GM19025 (cell line): ENCODE results near the gene NCKAP1.
"Not testable (repeated sequence)": the region's sequence is repeated elsewhere in the genome, so short reads cannot be mapped to it uniquely, and the experiment has no call there.

ENCODE experiments used
- ATAC-seq: cut with Tn5 transposase; IDR thresholded peaks from one replicate; pipeline ENCODE4 v1.9.1; 2021; ENCODE audit warnings: mild to moderate bottlenecking, low read depth, moderate library complexity; ENCODE audit not compliant: unreplicated experiment

NCKAP1 gene

DNA sequence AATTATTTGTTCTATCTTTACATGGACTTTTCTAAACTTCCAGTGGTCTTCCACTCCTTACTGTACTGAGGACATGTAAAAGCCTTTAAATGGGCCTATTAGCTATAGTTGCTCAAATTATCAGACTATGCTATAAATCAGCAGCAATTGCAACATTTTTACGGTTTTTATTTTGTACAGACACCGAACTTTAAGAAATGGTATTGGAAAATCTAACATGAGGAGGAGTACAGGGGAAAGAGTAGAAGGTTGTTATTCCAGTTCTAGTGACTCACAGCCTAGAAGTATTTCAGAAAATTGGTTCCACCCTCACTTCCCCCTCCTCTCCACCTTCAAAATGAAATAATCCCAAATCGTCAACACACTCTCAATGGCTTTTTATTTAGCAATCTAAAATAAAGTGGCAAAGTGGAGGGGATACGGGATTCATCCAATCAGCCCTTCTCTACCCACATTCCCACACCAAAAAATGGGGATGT lies 1.1 kb downstream of the NCKAP1 start:
- no peak for ATAC-seq

DNA sequence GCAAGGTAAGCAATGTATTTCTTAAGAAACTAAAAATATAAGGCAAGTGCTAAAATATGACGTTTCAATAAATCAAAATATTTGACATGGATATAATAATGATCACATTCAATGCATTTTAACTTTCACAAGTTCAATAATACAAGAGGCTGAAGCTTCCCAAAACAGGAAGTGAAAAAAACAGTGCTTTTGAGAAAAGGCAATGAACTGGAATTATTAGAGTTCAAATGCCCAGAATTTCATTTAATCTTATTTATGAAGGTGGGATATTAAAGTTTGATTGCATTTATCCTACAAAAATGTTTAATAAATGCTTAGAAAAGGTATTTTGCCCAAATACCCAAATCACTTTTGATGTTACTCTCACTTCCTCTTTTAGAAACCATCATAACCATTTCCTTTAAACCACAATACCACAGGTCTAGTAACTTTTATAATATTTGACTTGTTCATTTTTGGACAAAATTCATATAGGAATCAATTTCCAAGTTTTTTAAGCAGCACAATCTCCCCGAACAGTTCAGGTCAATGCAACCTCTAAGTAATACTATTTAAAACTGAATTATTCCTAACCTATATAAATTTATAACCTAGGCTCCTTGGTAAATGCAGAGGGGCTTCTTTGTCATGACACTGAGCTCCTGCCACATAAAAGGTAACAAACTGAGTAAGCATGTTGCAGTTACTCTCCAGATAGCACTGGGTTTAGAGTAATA lies 2.1 kb downstream of the NCKAP1 start:
- peak; percentile 24 for ATAC-seq

DNA sequence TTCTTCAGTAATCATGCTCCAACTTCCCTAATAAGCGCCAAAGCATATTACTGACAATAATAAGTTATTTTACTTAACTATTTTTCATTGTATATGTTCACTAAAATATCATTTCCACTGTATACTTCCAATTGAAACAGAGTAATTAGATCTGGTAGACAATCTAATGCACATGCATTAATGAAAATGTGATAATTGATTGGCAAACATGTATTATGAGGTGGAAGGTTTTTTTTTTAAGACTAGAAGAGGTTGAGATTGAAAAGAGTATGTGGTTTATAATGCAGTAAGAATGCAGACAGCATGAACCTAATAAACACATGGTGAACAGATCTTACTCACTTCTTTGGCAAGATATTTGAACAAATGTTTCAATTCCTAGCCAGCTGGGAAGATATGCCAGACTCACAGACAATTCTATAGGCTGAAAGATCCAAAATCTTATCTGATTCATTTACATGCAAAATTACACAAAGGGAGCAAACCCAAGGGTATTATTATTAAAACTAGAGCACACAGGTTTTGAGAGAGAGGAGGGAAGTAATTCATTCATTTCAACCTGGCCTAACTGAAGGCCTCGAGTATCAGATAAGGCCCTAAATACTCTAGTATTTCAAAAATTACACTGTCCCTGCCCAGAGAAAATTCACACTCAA lies 2.8 kb downstream of the NCKAP1 start:
- ATAC-seq = no peak

- no peak for ATAC-seq
These were observed 3.5 kb downstream of the NCKAP1 start for GRCh38 chr2:183034806-183035205.

DNA sequence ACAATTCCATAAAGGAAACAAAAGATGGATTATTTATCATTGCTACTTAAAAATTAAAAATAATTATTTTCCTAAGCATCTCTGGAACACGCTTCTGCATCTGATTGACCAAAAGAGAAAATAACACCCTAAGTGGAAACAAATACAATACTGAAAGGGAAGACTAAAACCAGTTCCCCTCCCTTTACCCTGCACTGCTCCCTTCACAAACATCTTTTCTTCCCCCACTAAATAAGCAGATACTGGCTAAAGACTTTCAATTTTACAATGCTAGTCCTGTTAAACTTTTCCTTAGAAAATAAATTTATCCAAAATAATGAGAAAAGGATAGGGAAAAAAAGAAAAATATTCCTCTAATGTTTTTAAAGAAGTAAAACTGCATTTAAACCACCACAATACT lies 4.3 kb downstream of the NCKAP1 start:
- no peak for ATAC-seq

- no peak for ATAC-seq
These were observed 6.1 kb downstream of the NCKAP1 start for GRCh38 chr2:183031911-183032794.

- no peak for ATAC-seq
These were observed 9.0 kb downstream of the NCKAP1 start for GRCh38 chr2:183029219-183029618.

DNA sequence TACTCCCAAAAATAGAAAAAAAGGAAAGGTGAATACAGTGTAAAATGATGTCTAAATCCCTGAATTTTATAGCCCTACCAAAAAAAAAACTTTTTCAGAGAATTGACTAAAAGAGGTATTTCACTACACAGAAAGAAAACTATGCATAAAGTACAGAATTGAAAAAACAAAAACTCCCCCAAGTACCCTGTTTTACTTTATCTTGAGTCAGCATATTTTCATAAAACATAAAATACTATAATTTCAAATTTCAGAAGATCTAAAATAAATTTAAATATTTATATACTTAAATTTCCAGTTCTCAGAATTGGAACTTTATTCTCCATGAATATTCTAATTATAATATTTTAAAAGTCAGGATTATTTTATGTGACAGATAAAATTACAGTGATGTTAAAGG lies 10.1 kb downstream of the NCKAP1 start:
- no peak for ATAC-seq

DNA sequence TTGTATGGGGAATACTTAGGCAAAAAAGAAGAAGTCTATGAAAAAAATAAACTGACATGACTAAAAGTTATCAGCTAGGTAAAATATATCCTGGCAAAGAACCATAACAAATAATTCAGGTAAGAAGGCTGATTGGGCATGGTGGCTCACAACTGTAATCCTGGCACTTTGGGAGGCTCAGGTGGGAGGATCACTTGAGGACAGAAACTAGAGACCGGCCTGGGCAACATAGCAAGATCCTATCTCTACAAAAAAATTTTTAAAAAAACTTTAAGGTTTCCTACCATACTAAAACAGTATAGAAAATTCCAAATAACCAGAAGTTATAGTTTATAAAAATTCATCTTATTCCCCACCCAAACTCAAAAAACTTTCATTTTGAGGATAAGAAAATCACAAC lies 10.8 kb downstream of the NCKAP1 start:
- ATAC-seq = no peak

GRCh38 chr2:183026424-183026823 lies 11.8 kb downstream of the NCKAP1 start:
- no peak for ATAC-seq

- ATAC-seq = no peak
These were observed 12.3 kb downstream of the NCKAP1 start for GRCh38 chr2:183025993-183026392.

GRCh38 chr2:183024339-183025095 lies 13.7 kb downstream of the NCKAP1 start:
- ATAC-seq = no peak

DNA sequence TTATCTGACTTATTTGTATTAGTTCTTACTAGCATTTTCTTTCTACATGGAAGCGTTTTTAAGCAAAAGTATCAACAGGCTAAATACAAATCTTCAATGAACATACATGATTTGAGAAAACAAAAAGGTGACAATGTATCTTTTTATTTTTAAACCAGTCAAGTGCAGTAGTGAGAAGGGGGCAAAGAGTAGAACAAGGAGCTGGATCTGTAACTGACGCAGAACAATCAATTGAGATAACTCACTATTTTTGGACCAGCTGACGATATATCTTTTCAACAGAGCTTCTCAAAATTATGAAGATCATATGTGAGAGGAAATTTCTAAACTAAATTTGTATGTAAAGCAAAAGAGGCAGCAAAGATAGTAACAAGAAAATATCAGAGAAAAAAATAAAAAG lies 15.5 kb downstream of the NCKAP1 start:
- no peak for ATAC-seq

- no peak for ATAC-seq
These were observed 16.6 kb downstream of the NCKAP1 start for GRCh38 chr2:183021613-183022012.

DNA sequence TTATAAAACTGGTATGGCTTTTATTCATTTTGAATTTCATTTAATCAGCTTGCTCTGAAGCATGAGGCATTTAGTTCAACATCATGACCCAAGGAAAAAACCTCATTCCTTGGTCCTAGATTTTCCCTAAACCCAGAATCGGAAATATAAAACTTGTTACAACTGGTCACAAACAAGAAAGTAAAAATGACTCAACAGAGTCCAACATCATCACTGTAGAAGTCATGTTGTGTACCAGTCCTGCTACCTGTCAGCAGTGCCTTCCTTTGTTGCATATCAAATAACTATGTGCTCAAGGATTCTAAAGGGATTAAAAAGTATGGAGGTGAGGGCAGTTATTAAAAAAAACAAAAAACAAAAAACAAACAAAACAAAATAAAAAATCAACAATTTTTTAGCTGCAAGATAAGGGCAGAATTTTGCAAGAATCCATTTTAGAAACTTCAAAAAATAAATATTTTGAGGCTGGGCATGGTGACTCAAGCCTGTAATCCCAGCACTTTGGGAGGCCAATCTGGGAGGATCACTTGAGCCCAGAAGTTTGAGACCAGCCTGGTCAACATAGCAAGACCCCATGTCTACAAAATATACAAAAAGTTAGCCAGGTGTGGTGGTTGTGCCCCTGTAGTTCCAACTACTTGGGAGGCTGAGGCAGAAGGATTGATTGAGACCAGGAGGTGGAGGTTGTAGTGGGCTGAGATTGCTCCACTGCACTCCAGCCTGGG lies 18.4 kb downstream of the NCKAP1 start:
- no peak for ATAC-seq

GRCh38 chr2:183017845-183018244 lies 20.4 kb downstream of the NCKAP1 start:
- ATAC-seq = not testable (repeated sequence)

GRCh38 chr2:183014005-183014404 lies 24.3 kb downstream of the NCKAP1 start:
- ATAC-seq = no peak

DNA sequence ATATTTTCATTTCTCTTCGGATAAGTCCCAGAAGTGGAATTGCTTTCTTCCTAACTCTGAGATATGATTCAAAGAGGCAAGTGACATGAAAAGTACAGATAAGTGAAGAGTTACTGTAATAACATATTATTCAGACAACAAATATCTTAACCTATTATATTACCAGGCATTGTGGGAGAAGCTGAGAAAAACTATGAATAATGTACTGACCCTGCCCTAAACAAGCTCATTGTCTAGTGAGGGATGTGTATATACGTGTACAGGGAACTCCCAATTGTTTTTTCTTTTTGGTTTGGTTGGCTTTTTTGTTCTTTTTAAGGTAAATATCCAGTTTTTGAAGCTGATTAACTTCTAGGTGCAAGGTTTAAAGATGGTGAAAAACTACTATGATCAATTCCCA lies 26.5 kb downstream of the NCKAP1 start:
- ATAC-seq = no peak

- ATAC-seq = no peak
These were observed 28.1 kb downstream of the NCKAP1 start for GRCh38 chr2:183010112-183010511.
